ACC112 (cell line): Measurements from ENCODE around the gene ANKRD44.

Experiments
- H2AFZ ChIP-seq: fragments of 200-600 bp; sonication (generic); one replicate; pipeline ENCODE4 v1.6.0; 2017; ENCODE audit warnings: antibody characterized with exemption, low read length; ENCODE audit not compliant: unreplicated experiment
- H3K27ac ChIP-seq: fragments of 200-600 bp; sonication (generic); 2 replicates; pipeline ENCODE4 v1.5.1; 2014; ENCODE audit warnings: low read depth, mild to moderate bottlenecking, antibody characterized with exemption, low read length, moderate library complexity
- H3K27me3 ChIP-seq: fragments of 200-600 bp; sonication (generic); 2 replicates; pipeline ENCODE4 v1.6.1; 2014; ENCODE audit warnings: mild to moderate bottlenecking, antibody characterized with exemption, low read length, moderate library complexity, mixed read lengths; ENCODE audit not compliant: insufficient read depth
- H3K36me3 ChIP-seq: fragments of 200-600 bp; sonication (generic); 2 replicates; pipeline ENCODE4 v1.6.1; 2016; ENCODE audit warnings: mild to moderate bottlenecking, antibody characterized with exemption, low read length, moderate library complexity, mixed read lengths; ENCODE audit not compliant: insufficient read depth
- H3K4me1 ChIP-seq: fragments of 200-600 bp; sonication (generic); one replicate; pipeline ENCODE4 v1.6.1; 2016; ENCODE audit warnings: low read length, mixed read lengths; ENCODE audit not compliant: insufficient read depth, unreplicated experiment, control insufficient read depth
- H3K4me3 ChIP-seq: fragments of 200-600 bp; sonication (generic); 2 replicates; pipeline ENCODE4 v1.5.1; 2014; ENCODE audit warnings: mild to moderate bottlenecking, low read depth, low read length
- H3K79me2 ChIP-seq: fragments of 200-600 bp; sonication (generic); one replicate; pipeline ENCODE4 v1.6.0; 2016; ENCODE audit warnings: low read length; ENCODE audit not compliant: control insufficient read depth, unreplicated experiment, insufficient read depth

Gene ANKRD44

GRCh38 chr2:197217541-197217940 lies 93.0 kb downstream of the ANKRD44 start:
- H2AFZ ChIP-seq = no peak overlapping the region
- H3K4me1 ChIP-seq = peaks cover 15% of the 10 kb centered on the region
- no peaks in the 10 kb centered on the region for H3K36me3 ChIP-seq
- no peaks in the 10 kb centered on the region for H3K79me2 ChIP-seq
- no peaks in the 10 kb centered on the region for H3K27me3 ChIP-seq
- no peak overlapping the region for H3K4me3 ChIP-seq
- H3K27ac ChIP-seq = no peak overlapping the region

GRCh38 chr2:197216361-197216979 lies 94.1 kb downstream of the ANKRD44 start:
- no peaks in the 10 kb centered on the region for H3K79me2 ChIP-seq
- peak overlapping the region; percentile 24 for H2AFZ ChIP-seq
- H3K4me3 ChIP-seq = peak overlapping the region; percentile 15; the same call in 1 of the 2 replicates
- no peaks in the 10 kb centered on the region for H3K27me3 ChIP-seq
- no peak overlapping the region for H3K27ac ChIP-seq
- H3K36me3 ChIP-seq = no peaks in the 10 kb centered on the region
- H3K4me1 ChIP-seq = peaks cover 15% of the 10 kb centered on the region

GRCh38 chr2:197215748-197216360 lies 94.7 kb downstream of the ANKRD44 start:
- H3K27me3 ChIP-seq = no peaks in the 10 kb centered on the region
- H3K79me2 ChIP-seq = no peaks in the 10 kb centered on the region
- H3K4me1 ChIP-seq = peaks cover 15% of the 10 kb centered on the region
- H2AFZ ChIP-seq = peak overlapping the region; percentile 24
- H3K27ac ChIP-seq = no peak overlapping the region
- no peaks in the 10 kb centered on the region for H3K36me3 ChIP-seq
- peak overlapping the region; percentile 15; the same call in 1 of the 2 replicates for H3K4me3 ChIP-seq

GRCh38 chr2:197212344-197213262 lies 98.0 kb downstream of the ANKRD44 start:
- Histone ChIP-seq H3K79me2 (no peaks in the 10 kb centered on the region), H3K4me1 (peaks cover 15% of the 10 kb centered on the region)

GRCh38 chr2:197211881-197212342 lies 98.7 kb downstream of the ANKRD44 start:
- no peaks in the 10 kb centered on the region for H3K36me3 ChIP-seq
- no peaks in the 10 kb centered on the region for H3K27me3 ChIP-seq
- H2AFZ ChIP-seq = no peak overlapping the region
- no peak overlapping the region for H3K27ac ChIP-seq
- peaks cover 14% of the 10 kb centered on the region for H3K4me1 ChIP-seq
- H3K79me2 ChIP-seq = no peaks in the 10 kb centered on the region
- no peak overlapping the region for H3K4me3 ChIP-seq

More at GRCh38 chr2:197212344-197213262, 98.0 kb downstream of the ANKRD44 start:
- Histone ChIP-seq H3K27ac (no peak overlapping the region), H3K36me3 (no peaks in the 10 kb centered on the region), H2AFZ (no peak overlapping the region), H3K27me3 (no peaks in the 10 kb centered on the region), H3K4me3 (no peak overlapping the region)

- Histone ChIP-seq H3K79me2 (no peaks in the 10 kb centered on the region), H3K36me3 (no peaks in the 10 kb centered on the region), H3K27ac (no peak overlapping the region), H3K27me3 (no peaks in the 10 kb centered on the region), H2AFZ (no peak overlapping the region), H3K4me1 (no peaks in the 10 kb centered on the region), H3K4me3 (no peak overlapping the region)
Observed at GRCh38 chr2:197210430-197210829, 100.2 kb downstream of the ANKRD44 start.

GRCh38 chr2:197209742-197210408 lies 100.7 kb downstream of the ANKRD44 start:
- H3K36me3 ChIP-seq = no peaks in the 10 kb centered on the region
- no peak overlapping the region for H3K4me3 ChIP-seq
- H3K27ac ChIP-seq = no peak overlapping the region
- H3K4me1 ChIP-seq = peaks cover 3% of the 10 kb centered on the region
- no peaks in the 10 kb centered on the region for H3K27me3 ChIP-seq
- no peaks in the 10 kb centered on the region for H3K79me2 ChIP-seq
- no peak overlapping the region for H2AFZ ChIP-seq

GRCh38 chr2:197209246-197209645 lies 101.3 kb downstream of the ANKRD44 start:
- no peak overlapping the region for H3K27ac ChIP-seq
- H3K27me3 ChIP-seq = no peaks in the 10 kb centered on the region
- no peaks in the 10 kb centered on the region for H3K79me2 ChIP-seq
- no peaks in the 10 kb centered on the region for H3K36me3 ChIP-seq
- no peak overlapping the region for H2AFZ ChIP-seq
- H3K4me3 ChIP-seq = no peak overlapping the region
- peaks cover 9% of the 10 kb centered on the region for H3K4me1 ChIP-seq

- H3K27ac ChIP-seq = no peak overlapping the region
- peaks cover 9% of the 10 kb centered on the region for H3K4me1 ChIP-seq
- no peaks in the 10 kb centered on the region for H3K36me3 ChIP-seq
- H3K79me2 ChIP-seq = no peaks in the 10 kb centered on the region
- no peak overlapping the region for H2AFZ ChIP-seq
- H3K4me3 ChIP-seq = no peak overlapping the region
- no peaks in the 10 kb centered on the region for H3K27me3 ChIP-seq
Observed at GRCh38 chr2:197208841-197209240, 101.7 kb downstream of the ANKRD44 start.

GRCh38 chr2:197208024-197208423 lies 102.6 kb downstream of the ANKRD44 start:
- Histone ChIP-seq H3K27ac (no peak overlapping the region), H3K36me3 (no peaks in the 10 kb centered on the region), H3K79me2 (no peaks in the 10 kb centered on the region), H3K4me3 (no peak overlapping the region), H3K4me1 (peaks cover 9% of the 10 kb centered on the region), H2AFZ (no peak overlapping the region), H3K27me3 (no peaks in the 10 kb centered on the region)
